Measurements from ENCODE around the gene MAPRE2.

DNA sequence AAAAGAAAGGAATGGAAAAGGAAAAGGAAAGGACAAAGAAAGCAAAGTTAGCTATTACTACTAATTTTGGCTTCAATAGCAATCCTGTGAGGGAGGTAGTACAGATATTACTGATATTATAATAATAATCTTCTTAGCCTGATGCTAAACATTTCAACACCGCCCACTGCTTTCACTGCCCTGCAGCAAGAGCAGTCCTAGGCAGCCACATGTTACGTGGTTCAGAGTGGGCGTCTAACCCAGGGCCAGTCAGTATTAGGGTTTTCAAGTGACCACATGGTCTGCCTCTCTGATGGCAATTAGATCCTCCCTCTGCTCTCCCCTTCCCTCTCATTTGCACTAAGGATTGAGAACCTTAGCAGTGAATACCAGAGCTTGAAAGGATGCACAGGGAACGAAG, 116.0 kb downstream of the MAPRE2 start:
- TF ChIP-seq POLR2A (IDR thresholded peaks at IDR 0.05), result no peak
- TF ChIP-seq, protein P1, sequence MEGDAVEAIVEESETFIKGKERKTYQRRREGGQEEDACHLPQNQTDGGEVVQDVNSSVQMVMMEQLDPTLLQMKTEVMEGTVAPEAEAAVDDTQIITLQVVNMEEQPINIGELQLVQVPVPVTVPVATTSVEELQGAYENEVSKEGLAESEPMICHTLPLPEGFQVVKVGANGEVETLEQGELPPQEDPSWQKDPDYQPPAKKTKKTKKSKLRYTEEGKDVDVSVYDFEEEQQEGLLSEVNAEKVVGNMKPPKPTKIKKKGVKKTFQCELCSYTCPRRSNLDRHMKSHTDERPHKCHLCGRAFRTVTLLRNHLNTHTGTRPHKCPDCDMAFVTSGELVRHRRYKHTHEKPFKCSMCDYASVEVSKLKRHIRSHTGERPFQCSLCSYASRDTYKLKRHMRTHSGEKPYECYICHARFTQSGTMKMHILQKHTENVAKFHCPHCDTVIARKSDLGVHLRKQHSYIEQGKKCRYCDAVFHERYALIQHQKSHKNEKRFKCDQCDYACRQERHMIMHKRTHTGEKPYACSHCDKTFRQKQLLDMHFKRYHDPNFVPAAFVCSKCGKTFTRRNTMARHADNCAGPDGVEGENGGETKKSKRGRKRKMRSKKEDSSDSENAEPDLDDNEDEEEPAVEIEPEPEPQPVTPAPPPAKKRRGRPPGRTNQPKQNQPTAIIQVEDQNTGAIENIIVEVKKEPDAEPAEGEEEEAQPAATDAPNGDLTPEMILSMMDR (IDR thresholded peaks at IDR 0.05), result no peak
